Measurements from ENCODE around the gene EFNA5. TPM values are rescaled to one million over a fixed set of nuclear protein-coding genes. Genes with fewer than 3 reads are reported as not detected.
A peak's percentile ranks its signal among the peaks of the same experiment; 100 is the strongest.
"Not testable (repeated sequence)": the region's sequence is repeated elsewhere in the genome, so short reads cannot be mapped to it uniquely, and the experiment has no call there.

The EFNA5 gene
- total RNA-seq, 1 donor from 2014 or later: 36.1 TPM

- DNase-seq: no peak
These were observed 311.5 kb downstream of the EFNA5 start for GRCh38 chr5:107359033-107359915.

- no peak for DNase-seq
These were observed 313.8 kb downstream of the EFNA5 start for GRCh38 chr5:107356891-107357290.

GRCh38 chr5:107352576-107352975 is 318.2 kb downstream of the EFNA5 start:
- DNase-seq: no peak

DNA sequence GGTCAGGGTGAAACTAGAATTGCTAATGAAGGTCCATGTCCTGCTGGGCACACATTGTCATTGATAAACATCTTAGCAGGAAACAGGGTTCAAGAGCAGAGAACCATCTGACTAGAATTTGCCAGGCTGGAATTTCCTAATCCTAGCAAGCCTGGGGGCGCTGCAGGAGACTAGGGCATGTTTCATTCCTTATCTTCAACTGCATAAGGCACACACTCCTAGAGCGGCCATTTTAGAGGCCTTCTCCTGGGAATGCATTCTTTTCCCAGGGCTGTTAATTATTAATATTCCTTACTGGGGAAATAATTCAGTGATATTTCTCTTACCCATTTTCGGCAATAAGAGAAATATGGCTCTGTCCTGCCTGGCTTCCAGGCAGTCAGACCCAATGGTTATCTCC is 324.2 kb downstream of the EFNA5 start:
- not testable (repeated sequence) for DNase-seq

DNA sequence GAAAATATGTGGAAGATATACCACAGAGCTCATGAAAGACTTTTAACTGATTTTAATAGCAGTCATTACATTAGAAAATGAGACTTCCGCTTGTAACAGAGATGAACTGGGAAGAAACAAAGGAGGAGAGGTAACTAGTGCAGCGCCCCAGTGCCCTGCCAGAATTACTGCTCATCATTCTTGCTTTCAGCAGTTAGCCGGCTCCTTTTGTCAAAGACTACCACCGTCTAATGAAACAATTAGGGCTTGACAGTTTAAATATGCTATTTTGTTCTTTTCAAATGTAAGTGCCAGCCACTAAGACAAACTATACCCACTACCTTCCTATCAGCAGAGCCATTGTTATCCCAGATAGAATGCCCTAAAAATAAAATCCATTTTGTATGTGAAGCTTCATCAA is 328.4 kb downstream of the EFNA5 start:
- DNase-seq: no peak

DNA sequence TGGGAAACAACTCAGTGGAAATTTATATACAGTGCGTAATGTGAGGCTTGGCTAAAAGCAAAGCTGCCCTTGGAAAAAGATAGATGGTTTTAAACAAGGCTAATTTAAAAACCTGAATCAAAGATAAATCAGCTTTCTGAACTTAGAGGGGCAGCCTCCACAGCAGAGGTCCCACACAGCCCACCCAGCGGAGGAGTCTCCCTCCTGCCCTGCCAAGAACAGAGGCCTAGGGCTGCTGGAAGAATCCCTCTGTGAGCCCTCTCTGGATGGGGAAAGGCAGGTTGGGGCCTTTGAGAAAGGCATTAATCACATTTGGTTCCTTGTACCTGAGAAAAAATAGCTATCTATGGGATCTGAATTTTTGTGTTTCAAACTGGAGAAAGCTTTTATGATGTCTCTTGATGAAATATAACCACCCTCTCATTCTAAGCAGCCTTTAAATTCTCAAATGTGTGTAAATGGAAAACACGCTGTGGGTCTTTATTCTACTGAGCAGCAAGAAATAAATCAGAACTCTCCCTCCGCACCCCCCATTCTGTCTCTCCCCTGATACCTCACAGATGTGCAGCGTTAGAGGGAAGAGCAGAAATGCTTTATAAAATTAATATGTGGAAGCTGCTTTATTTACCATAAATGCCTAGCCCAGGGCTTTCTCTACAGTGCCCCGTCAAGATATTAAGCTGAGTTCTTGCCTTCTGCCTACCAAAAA is 329.2 kb downstream of the EFNA5 start:
- no peak for DNase-seq

GRCh38 chr5:107340631-107341030 is 330.1 kb downstream of the EFNA5 start:
- no peak for DNase-seq

DNA sequence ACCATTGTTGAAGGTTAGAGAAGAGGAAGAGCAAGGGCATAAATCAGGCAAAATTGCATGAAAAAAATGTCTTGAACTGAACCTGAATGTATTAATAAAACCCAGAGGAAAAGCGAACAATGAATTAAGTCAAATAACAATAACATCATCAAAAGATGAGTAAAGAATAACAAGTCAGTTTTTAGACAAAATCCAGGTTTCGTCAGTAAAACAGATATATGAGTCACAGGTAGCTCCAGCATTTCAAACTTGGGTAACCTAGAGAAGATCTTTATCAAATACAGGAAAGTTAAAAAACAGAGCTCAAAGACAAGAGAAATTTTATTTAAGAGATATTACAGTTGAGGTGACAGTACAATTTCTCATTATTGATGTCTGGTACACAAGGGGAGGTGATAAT is 332.4 kb downstream of the EFNA5 start:
- no peak for DNase-seq

DNA sequence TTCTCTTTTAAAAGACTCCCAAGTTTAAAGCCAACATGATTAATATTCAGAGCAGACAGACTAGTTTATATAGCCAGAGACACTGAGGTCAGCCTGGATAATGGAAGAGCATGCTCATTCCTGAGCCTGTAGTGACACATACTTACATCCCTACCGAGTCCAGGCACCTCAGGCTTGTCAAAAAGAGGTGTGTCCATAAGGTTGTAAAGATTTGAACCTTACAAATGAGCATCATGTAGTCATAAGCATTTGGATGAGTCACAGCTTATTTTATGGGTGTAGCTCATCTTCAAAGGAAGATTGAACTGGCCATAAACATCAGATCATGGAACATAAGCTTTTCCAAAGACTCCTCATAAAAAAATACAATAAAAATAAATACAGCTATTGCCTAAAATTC is 333.5 kb downstream of the EFNA5 start:
- no peak for DNase-seq

- DNase-seq: peak; percentile 40
These were observed 338.9 kb downstream of the EFNA5 start for GRCh38 chr5:107331882-107332281.

- DNase-seq: no peak
These were observed 339.4 kb downstream of the EFNA5 start for GRCh38 chr5:107331312-107331711.

GRCh38 chr5:107330903-107331302 is 339.8 kb downstream of the EFNA5 start:
- DNase-seq: no peak

- DNase-seq: no peak
These were observed 340.9 kb downstream of the EFNA5 start for GRCh38 chr5:107329850-107330249.

Measured in dermis blood vessel endothelial cell (primary cell).